K562 (cell line): ENCODE measurements around the gene TRIM69.
A peak's percentile ranks its signal among the peaks of the same experiment; 100 is the strongest.

Experiments
- ARHGAP35 ChIP-seq: fragments of 450-650 bp; IDR thresholded peaks from 2 replicates; pipeline ENCODE4 v1.6.1; 2018; ENCODE audit not compliant: partially characterized antibody
- CREM ChIP-seq: IDR thresholded peaks from 2 replicates; pipeline ENCODE4 v1.6.1; 2014; ENCODE audit warnings: antibody characterized with exemption, low read depth
- ERF ChIP-seq: fragments of 450-650 bp; formaldehyde crosslinking; IDR thresholded peaks from 2 replicates; pipeline ENCODE4 v1.4.0; 2020; ENCODE audit warnings: mild to moderate bottlenecking, mixed read lengths
- FOSL1 ChIP-seq: fragments of 200-800 bp; sonication (Bioruptor generic); conservative IDR thresholded peaks from 2 replicates; pipeline ENCODE4 v1.6.1; 2016; ENCODE audit warnings: missing genetic modification characterization, missing compliant biosample characterization
- GABPA ChIP-seq: fragments of 200-800 bp; sonication (Bioruptor generic); conservative IDR thresholded peaks from 2 replicates; pipeline ENCODE4 v1.6.1; 2016; ENCODE audit warnings: low read depth, missing genetic modification characterization, missing compliant biosample characterization
- HNRNPK ChIP-seq: fragments of 200-400 bp; formaldehyde crosslinking; IDR thresholded peaks from one replicate; pipeline ENCODE4 v1.6.1; 2018; ENCODE audit warnings: mild to moderate bottlenecking, low read depth, low read length; ENCODE audit not compliant: poor library complexity, severe bottlenecking
- NFRKB ChIP-seq: fragments of 450-650 bp; IDR thresholded peaks from 2 replicates; pipeline ENCODE4 v1.6.1; 2016; ENCODE audit warnings: low read depth
- NR2F6 ChIP-seq: fragments of 450-650 bp; formaldehyde crosslinking; IDR thresholded peaks from 2 replicates; pipeline ENCODE4 v1.4.0; 2020; ENCODE audit warnings: mild to moderate bottlenecking
- POLR2A ChIP-seq: fragments of 450-650 bp; conservative IDR thresholded peaks from 2 replicates; pipeline ENCODE4 v1.6.1; 2016
- POLR2AphosphoS5 ChIP-seq: IDR thresholded peaks from 2 replicates; pipeline ENCODE4 v1.6.1; 2011; ENCODE audit warnings: mild to moderate bottlenecking, low read depth, low read length, moderate library complexity; ENCODE audit not compliant: control insufficient read depth, insufficient read depth
- REST ChIP-seq, 2 experiments: fragments of 450-650 bp; formaldehyde crosslinking in 1 of 2; IDR thresholded peaks; 2 replicates each; pipeline versions ENCODE4 v1.4.0 to v1.6.1; 2014 to 2020; ENCODE audit warnings: mild to moderate bottlenecking in 2 of 2, borderline replicate concordance in 1 of 2, low read depth in 1 of 2
- SREBF2 ChIP-seq: sonication (generic); formaldehyde crosslinking; IDR thresholded peaks from 2 replicates; pipeline ENCODE4 v1.4.0; 2020; ENCODE audit warnings: mild to moderate bottlenecking, missing genetic modification reagents
- TF ChIP-seq, protein P1 (sequence below), 3 experiments: IDR thresholded peaks in 2 of 3; conservative IDR thresholded peaks in 1 of 3; 2 replicates each; pipeline ENCODE4 v1.5.1; 2011 to 2012; ENCODE audit warnings: low read length in 3 of 3, mild to moderate bottlenecking in 3 of 3, control low read depth in 2 of 3, improper control_type of control experiment in 1 of 3, inconsistent platforms in 1 of 3, low read depth in 1 of 3, mixed read lengths in 1 of 3, moderate library complexity in 1 of 3; ENCODE audit not compliant: insufficient read depth in 2 of 3

GRCh38 chr15:44729408-44730127 is 6.8 kb upstream of the TRIM69 start:
- TF ChIP-seq GABPA (tag) (no peak), SREBF2 (CRISPR knock-in tag) (no peak), HNRNPK (no peak), NR2F6 (CRISPR knock-in tag) (no peak), POLR2A (no peak), FOSL1 (tag) (no peak), ARHGAP35 (no peak), CREM (no peak), ERF (CRISPR knock-in tag) (no peak), NFRKB (0 out of 2 replicates have a peak, but pooled peaks have one; percentile 7), POLR2AphosphoS5 (no peak), REST (IDR thresholded peaks at IDR 0.05; ENCODE audit: borderline replicate concordance) (no peak), REST (CRISPR knock-in tag; IDR thresholded peaks at IDR 0.05; ENCODE audit: low read depth) (no peak)
- TF ChIP-seq, protein P1, sequence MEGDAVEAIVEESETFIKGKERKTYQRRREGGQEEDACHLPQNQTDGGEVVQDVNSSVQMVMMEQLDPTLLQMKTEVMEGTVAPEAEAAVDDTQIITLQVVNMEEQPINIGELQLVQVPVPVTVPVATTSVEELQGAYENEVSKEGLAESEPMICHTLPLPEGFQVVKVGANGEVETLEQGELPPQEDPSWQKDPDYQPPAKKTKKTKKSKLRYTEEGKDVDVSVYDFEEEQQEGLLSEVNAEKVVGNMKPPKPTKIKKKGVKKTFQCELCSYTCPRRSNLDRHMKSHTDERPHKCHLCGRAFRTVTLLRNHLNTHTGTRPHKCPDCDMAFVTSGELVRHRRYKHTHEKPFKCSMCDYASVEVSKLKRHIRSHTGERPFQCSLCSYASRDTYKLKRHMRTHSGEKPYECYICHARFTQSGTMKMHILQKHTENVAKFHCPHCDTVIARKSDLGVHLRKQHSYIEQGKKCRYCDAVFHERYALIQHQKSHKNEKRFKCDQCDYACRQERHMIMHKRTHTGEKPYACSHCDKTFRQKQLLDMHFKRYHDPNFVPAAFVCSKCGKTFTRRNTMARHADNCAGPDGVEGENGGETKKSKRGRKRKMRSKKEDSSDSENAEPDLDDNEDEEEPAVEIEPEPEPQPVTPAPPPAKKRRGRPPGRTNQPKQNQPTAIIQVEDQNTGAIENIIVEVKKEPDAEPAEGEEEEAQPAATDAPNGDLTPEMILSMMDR (IDR thresholded peaks at IDR 0.05 in 2 of 3, conservative IDR thresholded peaks at IDR 0.05 in 1 of 3; ENCODE audit: insufficient read depth in 2 of 3, low read depth in 1 of 3, low read length in 3 of 3), result no peak
